GM21381 (cell line): ENCODE data around the gene RPUSD1.
"Not testable (repeated sequence)": the region's sequence is repeated elsewhere in the genome, so short reads cannot be mapped to it uniquely, and the experiment has no call there.

Experiments used
- ATAC-seq: cut with Tn5 transposase; IDR thresholded peaks from one replicate; pipeline ENCODE4 v1.9.1; 2021; ENCODE audit warnings: mild to moderate bottlenecking, moderate library complexity; ENCODE audit not compliant: unreplicated experiment

The RPUSD1 gene

DNA sequence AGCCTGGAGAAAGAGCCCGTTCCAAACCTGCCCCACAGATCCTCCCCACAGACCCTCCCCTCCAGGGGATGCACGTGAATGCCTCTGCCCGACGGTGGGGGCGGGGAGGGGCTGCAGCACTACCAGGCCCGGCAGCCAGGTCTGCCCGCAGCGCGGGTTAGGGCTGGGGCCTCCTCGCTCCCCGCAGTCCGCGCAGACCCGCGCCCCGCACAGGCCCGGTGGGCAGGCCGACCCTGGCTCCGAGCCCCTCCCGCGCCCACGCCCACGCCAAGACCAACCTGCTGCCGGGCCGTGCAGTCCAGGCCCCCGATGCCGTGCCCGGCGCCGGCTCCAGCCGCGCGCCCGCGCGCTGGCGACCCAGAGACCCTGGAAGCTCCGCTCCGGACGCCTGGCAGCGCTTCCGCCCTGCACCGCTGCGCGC lies at the start of gene RPUSD1:
TSS of gene RPUSD1 (minus strand) at position 404 of the 421 bp plus-strand sequence. CDS start 644 bp downstream, outside the sequence.
- ATAC-seq = peak; percentile 29

- not testable (repeated sequence) for ATAC-seq
These were observed 48.6 kb upstream of the RPUSD1 start for GRCh38 chr16:836822-837221.

DNA sequence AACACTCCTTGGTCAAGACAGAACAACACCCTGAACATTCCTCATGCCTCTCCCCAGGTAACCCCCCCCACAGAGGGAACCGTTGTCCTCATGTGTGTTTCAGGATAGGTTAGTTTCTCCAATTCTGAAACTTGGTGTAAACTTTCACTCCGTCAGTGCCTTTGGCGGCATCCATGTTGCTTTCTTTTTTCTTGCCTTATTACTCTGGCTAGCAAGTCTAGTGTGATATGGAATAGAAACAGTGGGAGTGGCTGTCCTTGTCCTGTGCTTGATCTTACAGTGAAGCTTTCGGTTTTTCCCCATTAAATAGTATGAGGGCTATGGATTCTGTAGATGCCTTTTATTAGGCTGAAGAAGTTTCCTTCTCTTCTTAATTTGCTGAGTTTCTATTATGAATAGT lies 48.0 kb upstream of the RPUSD1 start:
- ATAC-seq = no peak

- ATAC-seq = no peak
These were observed 47.2 kb upstream of the RPUSD1 start for GRCh38 chr16:835373-835772.

DNA sequence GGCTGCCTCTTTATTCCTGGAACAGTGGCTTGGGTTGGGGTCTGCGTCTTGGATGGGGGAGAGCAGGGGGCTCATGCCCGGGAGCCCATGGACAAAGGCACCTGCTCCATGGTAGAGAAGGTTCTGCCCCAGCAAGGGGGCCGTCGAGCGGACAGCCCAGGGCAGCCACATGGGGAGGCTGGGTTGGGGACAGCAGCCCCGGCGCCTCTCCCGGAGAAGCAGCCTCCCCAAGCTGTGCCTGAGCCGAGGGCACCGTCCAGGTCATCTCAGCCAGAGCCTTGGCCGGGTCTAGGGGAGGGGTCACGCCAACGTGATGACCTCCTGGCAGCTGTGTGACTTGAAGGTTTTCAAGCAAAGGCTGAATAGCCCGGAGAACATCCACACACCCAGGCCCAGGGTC lies 45.2 kb upstream of the RPUSD1 start:
- no peak for ATAC-seq

GRCh38 chr16:832652-833336 lies 44.6 kb upstream of the RPUSD1 start:
- no peak for ATAC-seq

- ATAC-seq = no peak
These were observed 43.6 kb upstream of the RPUSD1 start for GRCh38 chr16:831571-832413.

DNA sequence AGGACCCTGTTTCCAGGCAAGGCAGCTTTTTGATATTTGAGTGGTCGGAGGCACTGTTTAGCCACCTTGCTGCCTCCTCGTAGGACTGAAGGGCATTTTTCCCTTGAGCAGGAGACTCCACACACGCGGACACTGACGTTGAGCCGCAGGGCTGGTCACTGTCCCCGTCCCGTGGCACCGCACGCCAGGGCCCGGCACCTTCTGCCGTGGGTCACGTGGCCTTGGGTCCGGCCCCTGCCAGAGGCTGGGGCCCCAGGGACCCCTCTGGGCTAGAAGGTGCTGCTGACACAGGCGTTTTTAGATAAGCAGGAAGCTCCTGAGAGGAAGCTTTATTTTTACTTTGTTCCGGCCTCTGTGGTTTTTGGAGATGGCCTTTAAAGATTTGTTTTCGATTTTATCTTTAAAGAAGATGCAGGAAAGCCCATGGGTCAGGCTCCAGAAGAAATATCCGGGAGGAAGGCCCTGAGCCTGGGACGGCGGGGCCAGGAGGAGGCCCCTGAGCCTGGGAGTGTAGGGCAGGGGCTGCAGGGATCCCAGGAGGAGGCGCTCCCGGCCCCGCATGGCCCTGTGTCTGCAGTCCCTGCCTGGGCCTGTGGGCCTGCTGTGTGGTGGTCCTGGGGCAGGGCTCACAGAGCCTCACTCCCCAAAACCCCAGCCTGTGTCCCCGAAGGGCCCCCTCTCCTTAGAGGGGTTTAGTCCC lies 42.8 kb upstream of the RPUSD1 start:
- ATAC-seq = no peak

DNA sequence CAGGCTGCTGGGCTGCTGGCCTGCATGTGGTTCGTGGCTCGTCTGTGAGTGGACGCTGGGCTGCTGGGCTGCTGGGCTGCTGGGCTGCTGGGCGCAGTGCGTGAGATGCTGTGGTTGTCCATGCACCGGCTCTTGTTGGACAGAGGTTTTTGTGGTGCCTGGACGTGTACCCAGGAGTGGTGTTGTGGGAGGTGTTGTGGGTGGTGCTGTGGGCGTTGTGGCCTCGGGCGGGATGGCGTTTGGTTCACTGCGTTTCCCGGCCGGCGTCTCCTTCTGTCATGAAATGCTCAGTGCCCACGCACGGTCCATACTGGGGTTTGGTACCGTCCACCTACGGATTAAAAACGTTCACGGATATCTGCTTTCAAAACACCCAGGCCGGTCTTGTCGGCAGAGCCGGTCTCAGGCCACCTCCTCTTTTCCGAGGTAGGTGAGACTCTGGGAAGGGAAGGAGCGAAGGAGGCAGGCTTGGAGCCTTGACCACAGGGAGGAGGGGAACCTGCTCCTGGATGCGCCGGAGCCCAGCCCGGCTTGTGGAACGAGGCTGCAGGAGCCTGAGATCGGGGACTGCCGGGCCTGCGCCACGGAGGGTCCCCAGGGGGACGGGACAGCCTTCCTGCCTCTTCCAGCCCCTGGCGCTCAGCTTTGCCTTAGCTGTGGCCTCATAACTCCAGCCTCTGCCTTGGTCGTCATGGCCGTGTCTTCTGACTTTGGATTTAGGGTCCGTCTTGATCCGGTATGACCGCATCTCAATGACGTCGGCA lies 42.1 kb upstream of the RPUSD1 start:
- no peak for ATAC-seq

DNA sequence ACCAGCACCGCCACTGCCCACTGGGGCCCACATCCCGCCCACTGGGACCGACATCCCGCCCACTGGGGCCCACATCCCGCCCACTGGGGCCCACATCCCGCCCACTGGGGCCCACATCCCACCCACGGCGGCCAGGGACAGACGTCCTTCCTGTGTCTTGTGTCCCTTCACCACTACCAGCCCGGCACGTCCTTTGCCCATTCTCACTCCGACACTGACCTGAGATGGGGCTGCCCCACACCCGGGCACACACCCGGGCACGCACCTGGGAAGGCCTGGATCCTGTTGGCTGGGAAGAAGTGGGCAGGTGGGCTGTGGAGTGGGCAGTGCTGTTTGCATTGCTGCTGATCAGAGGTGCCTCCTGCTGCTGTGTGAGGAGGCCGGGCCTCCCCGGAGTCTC lies 40.7 kb upstream of the RPUSD1 start:
- no peak for ATAC-seq

DNA sequence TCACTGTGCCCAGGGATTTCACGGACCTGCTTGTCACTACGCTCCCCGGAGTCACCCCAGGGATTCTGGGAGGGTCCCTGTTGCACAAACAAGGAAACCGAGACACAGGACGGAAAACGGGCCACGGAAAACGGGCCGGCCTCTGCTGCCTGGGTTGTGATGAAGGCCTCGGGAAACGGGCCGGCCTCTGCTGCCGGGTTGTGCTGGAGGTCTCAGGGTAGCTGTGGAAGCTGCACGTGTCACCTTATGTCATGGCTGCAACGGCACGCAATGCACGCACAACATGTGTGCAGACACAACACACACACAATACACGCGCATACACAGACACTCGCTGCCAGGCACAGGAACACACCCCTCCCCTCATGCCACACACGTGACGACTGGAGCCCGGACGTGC lies 39.3 kb upstream of the RPUSD1 start:
- ATAC-seq = no peak

- no peak for ATAC-seq
These were observed 37.3 kb upstream of the RPUSD1 start for GRCh38 chr16:825341-826061.

GRCh38 chr16:824601-825000 lies 36.4 kb upstream of the RPUSD1 start:
- no peak for ATAC-seq

GRCh38 chr16:824194-824593 lies 36.0 kb upstream of the RPUSD1 start:
- no peak for ATAC-seq

DNA sequence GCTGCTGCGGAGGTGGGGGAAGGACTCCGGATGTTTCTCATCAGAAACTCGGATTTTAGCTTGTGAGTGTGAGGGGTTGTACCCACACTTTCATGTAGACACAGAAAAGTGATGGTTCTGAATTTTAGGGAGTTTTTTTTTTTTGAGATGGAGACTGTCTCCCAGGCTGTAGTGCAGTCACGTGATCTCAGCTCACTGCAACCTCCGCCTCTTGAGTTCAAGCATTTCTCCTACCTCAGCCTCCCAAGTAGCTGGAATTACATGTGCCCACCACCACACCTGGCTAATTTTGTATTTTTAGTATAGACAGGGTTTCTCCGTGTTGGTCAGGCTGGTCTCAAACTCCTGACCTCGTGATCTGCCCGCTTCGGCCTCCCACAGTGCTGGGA lies 34.7 kb upstream of the RPUSD1 start:
- ATAC-seq = no peak

DNA sequence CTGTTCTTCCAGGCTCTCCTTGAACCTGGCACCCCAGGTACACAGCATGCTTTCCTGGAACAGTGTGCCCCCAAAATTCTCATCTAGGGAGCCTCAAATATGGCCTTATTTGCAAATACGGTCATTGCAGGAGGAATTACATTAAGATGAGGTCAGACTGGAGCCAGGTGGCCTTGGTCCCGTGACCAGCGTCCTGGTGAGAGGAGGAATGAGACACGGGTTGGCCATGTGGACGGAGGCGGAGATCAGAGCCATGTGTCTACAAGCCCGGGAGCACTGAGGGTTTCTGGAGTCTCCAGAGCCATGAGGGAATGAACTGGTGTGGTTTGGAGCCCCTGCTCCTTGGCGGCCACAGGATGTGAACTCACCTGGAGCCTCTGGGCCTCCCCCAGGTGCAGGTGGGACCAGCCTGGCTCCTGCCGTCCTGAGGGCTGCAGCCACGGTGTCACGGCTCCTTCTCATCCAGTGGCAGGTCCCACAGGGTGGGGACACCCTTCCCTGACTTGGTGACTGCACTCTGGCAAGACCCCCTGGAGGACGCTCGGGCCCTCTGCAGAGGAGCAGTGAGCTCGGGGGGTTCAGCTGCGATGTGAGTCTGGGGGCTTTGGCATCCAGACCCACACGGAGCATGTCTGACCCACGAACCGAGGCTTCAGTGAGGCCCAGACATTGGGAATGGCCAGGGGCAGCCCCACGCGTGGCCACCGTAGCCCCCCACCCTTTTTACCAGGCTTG lies 34.2 kb upstream of the RPUSD1 start:
- ATAC-seq = no peak

GRCh38 chr16:821751-822150 lies 33.6 kb upstream of the RPUSD1 start:
- no peak for ATAC-seq

- no peak for ATAC-seq
These were observed 32.6 kb upstream of the RPUSD1 start for GRCh38 chr16:820748-821147.

- ATAC-seq = not testable (repeated sequence)
These were observed 31.8 kb upstream of the RPUSD1 start for GRCh38 chr16:820044-820408.
